GM19351 (cell line): ENCODE data around the gene IFT52.
A peak's percentile ranks its signal among the peaks of the same experiment; 100 is the strongest.

ENCODE experiments used
- ATAC-seq: cut with Tn5 transposase; IDR thresholded peaks from one replicate; pipeline ENCODE4 v1.9.1; 2021; ENCODE audit warnings: mild to moderate bottlenecking, moderate library complexity; ENCODE audit not compliant: unreplicated experiment

Gene IFT52, protein sequence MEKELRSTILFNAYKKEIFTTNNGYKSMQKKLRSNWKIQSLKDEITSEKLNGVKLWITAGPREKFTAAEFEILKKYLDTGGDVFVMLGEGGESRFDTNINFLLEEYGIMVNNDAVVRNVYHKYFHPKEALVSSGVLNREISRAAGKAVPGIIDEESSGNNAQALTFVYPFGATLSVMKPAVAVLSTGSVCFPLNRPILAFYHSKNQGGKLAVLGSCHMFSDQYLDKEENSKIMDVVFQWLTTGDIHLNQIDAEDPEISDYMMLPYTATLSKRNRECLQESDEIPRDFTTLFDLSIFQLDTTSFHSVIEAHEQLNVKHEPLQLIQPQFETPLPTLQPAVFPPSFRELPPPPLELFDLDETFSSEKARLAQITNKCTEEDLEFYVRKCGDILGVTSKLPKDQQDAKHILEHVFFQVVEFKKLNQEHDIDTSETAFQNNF

DNA sequence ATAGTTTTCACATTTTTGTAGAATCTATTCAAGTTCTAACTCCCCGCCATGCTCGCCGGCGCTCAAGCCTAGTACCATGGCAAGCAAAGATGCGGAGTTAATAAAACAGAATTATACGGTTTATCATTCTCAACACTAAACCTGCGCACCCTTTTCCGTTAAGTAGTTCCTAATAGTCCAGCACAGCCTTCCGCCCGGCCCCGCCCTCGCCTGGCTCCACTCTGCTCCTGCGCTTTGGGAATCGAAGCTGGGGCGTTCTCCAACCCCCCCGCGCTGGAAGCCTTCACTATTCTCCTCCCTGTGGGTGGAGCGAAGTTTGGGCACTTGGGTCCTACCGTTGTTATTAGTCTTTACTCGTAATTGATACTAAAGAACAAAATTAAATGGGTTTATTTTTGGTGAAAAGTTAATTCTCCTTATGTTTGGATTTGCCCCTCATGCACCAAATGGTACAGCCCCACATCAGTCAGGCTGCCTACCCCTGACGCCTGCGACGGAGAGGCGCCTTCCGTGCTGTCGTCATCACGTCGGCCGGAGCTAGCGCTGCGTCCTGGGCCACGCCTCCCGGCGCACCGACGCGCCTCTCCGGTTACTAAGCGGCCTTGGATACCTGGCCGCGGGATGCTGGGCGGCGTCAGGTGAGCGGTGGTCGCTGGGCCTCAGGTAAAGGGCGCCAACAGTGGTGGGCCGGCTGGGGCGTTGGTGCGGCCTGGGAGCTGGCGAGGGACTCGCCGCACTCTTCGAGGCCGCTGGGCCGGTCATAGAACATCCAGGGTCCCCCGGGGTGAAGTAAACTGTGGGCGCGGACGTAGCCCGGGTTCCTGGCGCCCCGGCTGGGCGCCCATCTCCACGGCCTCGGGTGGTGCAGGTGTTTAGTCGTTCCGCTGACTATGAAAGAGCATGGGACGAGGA is at the start of gene IFT52:
Gene IFT52, plus strand, starts transcription at position 546 of the 912 bp plus-strand sequence. CDS start 3,762 bp downstream, outside the sequence.
- peak; percentile 99 for ATAC-seq

DNA sequence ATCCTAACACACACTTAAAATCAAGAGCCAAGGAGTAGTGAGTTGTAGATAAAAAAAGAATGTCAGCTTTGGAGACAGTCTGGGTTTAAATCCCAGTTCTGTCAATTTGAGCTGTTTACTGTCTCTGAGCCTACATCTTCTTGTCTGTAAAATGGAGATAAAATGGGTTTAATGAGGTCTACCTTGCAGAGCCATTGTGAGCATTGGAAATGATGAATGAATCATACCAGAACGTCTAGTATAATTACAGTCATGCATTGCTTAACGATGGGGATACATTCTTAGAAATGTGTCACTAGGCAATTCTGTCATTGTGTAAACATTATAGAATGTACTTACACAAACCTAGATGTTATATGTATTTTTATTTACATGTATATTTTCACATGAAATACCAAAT is 49.5 kb upstream of the IFT52 start:
- ATAC-seq, result no peak

DNA sequence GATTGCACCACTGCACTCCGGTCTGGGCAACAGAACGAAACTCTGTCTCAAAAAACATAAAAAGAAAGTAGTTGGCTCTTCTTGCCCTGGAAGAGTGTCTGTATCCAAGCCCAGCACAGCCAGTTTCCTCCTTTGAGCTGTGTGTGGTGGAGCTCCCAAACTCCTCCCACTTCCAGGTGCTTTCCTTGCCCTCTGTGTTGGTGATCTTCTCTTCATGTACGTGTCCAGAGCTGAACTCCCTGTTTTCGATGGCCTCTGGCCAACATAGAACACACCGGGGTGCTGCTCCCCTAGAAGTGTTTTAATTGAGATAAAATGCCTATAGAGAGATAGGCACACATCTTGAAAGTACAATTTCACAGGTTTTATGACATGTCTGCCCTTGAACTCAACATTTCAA is 48.6 kb upstream of the IFT52 start:
- ATAC-seq, result no peak

DNA sequence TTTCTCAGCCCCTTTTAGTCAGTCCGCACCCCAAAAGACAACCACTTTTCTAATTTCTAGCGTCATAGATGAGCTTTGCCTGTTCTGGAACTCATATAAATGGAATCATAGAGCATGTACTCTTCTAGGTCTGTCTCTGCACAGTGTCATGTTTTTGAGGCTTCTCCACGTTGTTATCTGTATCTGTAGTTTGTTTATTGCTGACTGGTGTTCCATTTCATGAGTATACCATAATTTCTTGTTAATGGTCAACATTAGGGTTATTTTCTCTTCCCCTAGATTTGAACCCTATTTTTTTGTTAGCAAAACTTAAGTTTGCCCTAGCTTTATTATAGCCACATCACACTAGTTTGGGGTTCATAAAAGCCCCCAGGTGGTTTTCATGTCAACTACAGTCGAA is 48.1 kb upstream of the IFT52 start:
- no peak for ATAC-seq

DNA sequence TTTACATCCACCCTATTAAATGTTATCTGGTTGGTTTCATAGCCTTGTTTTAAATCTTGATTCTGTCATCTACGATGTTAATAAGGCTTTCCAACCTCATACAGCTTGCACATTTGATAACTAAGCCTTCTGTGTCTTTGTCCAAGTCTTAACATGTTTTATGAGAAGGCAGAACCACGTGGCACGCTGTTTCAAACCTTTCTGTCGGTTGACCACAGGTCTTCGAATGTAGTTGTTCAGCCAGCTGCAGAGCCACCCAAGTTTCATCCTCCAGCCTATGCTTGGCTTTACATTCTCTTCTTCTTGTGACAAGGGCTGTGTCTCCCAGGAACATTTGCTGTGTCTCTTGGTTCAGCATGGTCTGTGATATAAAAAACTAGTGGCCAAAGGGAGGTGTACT is 47.6 kb upstream of the IFT52 start:
- ATAC-seq, result no peak

DNA sequence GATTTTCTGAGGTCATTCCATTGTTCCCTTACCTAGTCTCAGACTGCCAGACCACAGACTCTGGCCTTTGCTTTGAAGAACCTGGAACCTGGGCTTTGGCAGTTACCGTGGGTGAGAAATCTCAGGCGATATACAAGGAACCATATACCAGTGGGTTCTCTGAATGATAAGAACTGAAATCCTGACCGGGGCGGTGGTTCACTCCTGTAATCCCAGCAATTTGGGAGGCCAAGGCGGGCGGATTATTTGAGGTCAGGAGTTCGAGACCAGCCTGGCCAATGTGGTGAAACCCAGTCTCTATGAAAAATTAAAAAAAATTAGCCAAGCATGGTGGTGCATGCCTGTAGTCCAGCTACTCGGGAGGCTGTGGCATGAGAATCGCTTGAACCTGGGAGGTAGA is 46.2 kb upstream of the IFT52 start:
- ATAC-seq, result no peak

DNA sequence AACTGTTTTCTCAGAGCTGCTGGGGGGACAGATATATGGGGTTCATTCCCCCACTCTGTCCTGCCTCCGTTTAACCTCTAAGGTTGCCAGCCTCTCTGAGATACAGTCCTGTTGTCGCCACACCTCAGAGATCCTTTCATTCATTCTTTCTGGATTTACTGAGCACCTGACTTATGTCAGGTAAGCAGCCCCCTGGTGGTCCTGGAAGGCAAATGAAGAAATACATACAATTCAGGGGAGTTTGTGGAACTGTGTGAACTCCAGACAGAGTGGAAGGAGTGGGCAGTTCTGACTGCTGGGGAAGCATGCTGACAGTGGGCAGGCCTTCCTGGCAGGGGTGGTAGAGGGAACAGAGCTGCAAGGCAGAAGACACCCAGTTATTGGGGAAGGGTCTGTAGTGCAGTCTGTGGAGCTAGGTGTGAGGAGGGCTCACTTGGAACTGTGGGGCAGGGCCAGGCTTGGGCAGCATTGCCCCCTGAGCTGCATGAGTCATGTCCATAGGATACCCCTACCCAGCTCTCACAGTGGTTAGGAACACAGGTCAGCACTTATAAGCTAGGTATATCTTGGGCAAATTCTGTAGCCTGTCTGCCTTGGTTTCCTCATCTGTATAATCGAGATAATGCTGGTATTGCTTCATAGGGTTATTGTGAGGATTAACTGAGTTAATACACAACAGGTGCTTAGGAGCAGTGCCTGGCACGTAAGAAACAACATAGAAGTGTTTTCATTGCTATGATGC is 44.7 kb upstream of the IFT52 start:
- no peak for ATAC-seq

DNA sequence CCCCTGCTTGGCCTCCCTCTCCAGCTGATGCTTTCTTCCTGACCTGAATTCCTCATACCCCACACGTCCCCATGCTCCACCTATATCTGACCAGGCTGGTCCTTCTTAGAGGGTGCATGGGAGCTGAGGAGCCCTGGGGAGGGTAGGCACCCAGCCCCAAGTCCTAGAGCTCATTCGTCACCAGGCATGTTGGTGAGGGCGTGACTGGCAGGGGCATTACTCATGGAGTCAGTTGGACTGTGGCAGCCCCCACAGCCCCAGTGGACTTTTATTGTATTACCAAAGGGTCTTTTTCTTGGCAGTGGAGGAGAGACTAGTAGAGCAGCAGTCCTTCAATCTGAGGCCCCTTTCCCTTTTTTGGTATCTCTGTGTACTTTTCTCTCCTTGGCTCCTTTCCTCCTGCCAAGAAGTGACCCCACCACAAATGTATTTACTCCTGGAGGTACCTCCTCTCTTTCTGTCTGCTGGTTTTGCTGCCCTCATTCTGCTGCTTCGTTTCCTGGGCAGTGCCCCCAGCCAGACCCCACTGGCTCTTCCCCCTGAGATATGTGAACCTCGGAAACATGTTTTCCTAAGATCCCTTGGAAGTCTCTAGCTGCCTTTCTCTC is 42.4 kb upstream of the IFT52 start:
- ATAC-seq, result no peak

DNA sequence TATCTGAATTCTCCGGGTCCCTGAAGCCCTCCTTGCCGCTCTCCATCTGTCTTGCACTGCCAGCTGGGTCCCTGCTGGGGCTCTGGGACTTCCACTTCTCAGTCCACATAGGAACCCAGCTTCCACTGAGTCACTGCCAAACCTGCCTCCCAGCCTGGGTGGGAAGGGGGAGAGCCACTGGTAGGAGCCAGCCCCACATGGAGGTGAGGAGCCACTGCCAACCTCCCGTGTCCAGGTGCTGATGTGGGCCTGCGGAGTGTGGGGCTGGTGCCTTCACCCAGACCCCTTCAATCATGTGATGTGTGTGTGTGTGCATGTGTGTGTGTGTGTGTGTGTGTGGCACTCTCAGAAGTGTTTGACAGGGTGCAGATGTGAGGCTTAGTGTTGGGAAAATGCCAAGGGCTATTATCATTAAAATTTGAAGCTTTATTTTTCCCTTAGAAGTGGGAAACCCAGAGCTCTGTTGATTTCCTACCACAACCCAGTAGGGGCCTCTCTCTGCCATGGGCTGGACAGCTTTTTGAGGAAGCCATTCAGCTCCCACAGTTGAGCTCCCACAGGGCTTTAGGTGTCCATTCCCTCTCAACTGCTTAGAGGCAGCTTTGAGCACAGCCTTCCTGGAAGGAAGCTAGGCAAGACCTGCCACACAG is 41.2 kb upstream of the IFT52 start:
- ATAC-seq, result no peak

DNA sequence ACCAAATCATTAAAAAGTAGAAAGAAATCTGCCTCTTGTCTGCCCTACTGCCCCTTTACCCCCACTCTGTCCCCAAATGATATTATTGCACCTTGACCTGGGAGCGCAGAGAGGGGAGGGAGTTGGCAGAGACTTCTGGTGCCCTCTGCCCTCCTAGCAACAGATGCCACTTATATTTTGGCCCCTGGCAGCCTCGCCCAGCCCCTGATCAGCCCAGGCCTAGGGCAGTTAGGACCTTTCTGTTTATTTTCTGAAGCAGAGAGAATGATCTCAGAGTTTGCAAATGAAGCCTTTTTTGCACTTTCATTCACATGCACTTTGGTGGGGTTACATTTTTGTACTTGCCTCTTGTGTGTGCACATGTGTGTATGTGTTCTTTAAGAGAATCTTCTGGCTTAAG is 40.3 kb upstream of the IFT52 start:
- no peak for ATAC-seq

DNA sequence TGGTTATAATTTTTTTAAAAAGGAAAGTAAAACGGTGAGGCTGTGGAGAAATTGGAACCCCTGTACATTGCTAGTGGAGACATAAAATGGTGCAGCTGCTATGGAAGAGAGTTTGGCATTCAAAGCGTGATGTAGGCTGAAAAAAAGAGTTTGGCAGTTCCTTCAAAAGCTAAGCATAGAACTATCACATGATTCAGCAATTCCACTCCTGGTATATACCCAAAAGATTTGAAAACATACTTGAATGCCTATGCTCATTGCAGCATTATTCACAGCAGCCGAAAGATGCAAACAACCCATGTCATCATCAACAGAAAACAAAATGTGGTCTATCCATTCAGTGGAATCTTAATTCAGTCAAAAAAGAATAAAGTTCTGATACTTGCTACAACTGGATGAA is 36.4 kb upstream of the IFT52 start:
- ATAC-seq, result no peak

DNA sequence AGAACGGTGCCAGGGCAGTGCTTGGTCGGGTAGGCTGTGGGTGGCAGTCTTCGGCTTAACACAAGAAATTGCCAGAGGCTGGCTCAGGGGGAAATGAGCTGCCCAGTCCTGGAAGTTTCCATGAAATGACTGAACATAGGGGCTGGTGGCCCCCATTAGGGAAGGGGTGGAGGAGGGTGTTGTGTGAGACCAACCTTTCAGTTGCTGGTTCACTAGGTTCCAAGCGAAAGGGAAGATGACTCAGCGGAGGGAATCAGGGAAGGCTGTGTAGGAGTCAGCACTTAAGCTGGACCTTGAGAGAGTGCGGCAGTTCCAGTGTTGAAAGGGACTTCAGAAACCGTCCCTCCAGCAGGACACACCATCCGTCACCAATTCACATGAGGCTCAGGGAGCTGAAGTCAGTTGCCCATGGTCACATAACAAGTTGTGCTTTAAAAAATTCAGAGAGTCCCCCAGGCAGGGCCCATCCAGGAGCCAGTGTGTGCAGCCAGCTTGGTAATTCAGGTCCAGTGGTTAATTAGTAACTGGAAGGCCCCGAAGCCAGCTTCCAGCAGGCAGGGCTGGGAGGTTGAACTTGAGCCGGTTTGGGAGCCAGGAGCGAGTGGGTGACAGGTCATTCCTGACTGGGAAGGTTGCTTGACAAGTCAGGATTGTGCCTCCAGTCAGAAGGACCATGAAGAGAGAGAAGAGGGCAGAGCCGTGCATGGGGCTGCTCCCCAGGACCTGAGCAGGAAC is 32.2 kb upstream of the IFT52 start, which contains the start of gene SGK2:
Gene SGK2, plus strand, starts transcription at position 616 of the 735 bp plus-strand sequence. CDS start 7,469 bp downstream, outside the sequence.
- no peak for ATAC-seq

DNA sequence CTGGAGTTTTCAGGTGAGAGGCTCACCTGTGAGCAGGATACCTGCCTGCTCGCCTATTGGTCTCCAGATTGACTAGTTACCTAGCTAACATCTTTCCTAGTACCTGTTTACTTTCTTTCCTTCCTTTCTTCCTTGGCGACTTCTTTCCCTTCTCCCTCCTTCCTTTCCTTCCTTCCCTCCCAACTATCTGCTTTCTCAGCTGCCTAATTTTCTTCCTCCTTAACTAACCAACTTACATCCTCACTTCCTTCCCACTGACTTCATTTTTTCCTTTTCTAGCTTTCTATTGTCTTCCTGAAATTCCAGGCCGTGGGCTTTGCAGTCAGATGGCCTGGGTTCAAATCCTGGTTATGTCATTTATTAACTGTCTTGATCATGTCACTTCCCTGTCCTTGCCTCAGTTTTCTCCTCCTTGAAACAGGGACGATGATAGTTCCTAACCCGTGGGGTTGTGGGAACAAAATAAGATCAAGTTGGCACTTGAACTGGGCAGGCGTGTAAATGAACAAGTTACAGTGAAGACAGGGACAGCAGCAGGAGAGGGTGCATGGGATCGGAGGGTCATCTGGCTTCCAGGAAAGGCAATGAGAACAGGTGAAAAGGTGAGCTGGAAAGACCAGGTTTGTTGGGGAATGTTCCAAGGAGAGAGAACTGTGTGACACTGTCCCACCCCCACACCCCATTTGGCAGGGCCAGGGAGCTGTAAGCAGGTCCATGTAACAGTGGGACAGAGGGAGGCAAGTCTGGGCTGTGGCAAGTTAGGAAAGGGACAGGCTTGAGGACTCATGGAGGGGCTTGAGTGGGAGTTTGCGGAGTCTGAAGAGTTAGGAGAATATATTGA is 31.4 kb upstream of the IFT52 start:
- no peak for ATAC-seq

DNA sequence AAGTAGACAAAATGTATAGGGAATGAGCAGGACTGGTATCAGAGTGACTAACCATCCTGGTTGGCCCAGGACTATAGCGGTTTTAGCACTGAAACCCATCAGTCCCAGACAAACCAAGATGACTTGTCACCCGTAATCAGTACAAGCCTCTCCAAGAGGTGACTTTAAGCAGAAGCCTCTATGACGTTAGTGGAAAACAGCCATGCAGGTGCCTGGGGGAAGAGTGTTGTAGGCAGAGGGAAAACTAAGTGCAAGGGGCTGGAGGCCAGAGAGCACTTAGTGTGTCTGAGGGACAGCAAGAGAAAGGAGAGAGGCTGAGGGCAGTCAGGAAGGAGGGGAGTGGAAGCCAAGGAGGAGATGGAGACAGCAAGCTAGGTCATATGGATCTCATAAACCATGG is 29.8 kb upstream of the IFT52 start:
- no peak for ATAC-seq

DNA sequence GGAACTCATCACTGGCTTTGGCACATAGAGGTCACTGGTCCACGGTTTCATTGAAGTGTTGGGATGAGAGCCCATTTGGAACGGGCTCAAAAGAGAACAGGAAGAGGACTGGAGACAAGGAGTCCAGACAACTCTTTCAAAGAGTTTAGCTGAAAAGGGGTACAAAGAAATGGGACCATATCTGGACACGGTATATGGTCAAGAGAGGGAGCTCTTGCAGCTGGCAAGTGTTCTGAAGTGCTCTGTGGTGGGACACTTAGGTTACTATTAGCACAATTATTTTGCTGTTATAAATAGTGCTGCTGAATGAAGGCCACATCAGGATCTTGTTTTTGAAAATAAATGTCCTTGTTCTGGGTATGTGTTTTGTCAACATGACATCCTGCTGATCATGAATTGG is 27.3 kb upstream of the IFT52 start:
- ATAC-seq, result no peak

DNA sequence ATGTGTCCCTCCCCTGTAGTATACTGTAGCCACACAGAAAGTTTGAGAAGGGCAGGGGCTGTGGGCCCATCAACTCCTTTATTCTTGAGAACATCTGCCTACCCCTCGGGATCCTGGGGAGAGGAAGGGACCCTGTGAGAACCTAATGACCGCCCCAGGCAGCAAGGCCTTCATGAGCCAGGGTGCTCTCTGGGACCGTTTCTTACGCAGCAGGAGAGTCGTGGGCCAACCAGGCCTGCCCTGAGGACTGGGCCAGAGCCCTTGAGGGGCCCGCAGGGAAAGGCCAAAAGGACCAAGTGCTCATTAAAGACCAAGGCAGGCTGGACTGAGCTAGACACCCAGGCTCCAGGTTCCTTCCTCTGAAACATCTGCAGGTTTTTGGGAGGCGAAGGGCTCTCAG is 26.7 kb upstream of the IFT52 start:
- no peak for ATAC-seq

DNA sequence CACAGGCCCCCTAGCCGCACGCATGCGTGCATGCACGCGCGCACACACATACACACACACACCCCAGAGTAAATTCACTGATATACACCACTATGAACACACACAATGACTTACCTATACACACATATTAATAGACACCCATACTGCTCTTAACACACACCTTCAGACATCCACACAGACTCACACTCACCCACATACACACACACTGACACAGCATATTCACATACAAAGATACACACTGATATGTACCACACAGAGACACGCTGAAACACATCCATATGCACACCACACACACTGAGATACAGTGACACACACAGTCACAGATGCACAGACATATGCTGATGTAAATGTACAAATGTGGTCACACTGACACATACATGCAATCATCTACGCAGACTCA is 26.3 kb upstream of the IFT52 start:
- no peak for ATAC-seq

DNA sequence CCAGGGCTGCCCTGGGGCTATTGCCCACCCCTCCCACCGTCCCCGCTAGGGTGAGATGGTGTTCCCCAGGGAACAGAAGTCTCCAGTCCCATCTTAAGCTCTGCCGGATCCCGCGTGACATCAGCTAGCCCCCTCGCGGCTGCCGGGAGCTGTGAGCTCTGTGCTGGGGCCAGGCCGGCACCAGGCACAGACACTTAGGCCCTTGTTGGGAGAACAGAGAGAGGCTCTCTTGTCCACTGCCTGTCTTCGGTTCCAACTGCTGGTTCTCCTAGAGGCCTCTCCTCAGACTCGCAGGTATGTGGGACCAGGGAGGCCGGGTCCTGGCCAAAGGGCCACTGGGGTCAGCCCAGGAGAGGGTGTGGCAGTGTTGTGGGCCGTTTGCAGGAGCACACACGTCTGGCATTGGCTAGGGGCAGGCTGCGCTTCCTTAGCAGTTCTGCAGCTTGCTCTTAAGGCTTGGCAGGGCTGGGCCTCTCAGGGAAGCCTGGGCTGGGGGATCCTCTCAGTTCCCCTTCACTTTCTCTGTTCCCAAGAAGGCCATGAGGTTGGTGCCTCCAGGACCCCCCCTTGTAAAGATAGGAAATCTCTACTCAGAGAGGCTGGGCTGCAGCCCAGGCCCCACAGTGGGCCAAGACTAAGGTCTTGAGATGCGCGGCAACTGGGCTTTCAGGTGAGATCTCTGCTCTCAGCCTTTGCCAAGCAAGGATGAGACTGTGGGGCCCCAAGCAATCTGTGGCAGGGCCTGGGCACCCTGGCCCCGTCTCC is 25.6 kb upstream of the IFT52 start:
- ATAC-seq, result no peak
